ENCODE measurements around the gene ISLR. TPM values are rescaled to one million over a fixed set of nuclear protein-coding genes. Genes with fewer than 3 reads are reported as not detected.

ISLR gene
- total and polyA plus RNA-seq, 2 of the 8 experiments (the other 6 are each of a cell fraction or from before 2014, with no cell fraction given): 0.29 to 0.35 TPM

DNA sequence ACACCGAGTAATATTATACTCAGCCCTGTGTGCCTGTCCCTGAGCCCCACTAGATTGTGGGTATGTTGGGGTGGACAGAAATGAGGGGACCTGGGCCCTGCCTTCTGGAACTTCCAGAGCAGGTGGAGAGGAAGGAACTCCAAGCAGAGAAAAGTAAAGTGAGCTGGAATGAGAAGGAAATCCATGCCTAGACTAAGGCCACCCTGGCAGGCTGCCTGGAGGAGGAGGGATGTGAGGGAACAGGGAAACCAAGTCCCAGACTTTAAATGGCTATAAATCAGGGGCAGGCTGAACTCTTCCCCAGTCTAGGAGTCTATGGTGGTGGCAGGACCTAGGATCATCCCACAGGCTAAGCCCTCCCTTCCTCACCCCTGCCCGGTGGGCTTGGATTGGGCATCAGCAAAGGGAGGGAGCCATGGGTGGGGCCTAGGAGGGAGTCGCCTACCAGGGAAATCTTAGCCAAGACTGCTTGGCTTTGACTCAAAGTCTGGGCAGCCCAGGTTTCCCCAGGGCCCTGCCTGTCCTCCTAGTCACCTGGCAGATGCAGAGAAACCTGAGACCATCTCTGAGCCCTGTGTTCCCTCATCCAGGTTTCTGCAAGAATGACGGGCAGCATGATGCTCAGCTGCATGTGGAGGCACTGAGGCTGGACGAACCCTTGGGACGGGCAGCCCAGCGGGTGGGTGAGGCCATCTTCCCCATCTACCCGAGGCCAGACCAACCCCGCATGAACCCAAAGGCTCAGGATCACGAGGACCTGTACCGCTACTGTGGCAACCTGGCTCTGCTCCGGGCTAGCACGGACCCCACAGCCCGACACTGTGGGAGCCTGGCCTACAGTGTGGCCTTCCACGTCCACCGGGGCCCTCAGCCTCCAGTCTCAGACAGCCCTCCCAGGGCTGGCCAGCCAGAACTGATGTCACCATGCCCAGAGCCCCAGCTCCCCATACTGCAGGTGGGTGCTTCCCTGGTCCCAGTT lies 44.7 kb downstream of the ISLR start:
- no peak overlapping the region for H3K9ac ChIP-seq (replicated peaks in 1 of 4; ENCODE audit: extremely low read depth in 1 of 4, low read depth in 3 of 4, low read length in 3 of 4)
- H3K4me1 ChIP-seq (replicated peaks in 1 of 4; ENCODE audit: control insufficient read depth in 3 of 4, insufficient read depth in 4 of 4, low read length in 3 of 4): peaks cover 21 to 45% (median 34%) of the 10 kb centered on the region in 4 experiments
- H3K36me3 ChIP-seq (ENCODE audit: control insufficient read depth in 2 of 4, insufficient read depth in 4 of 4, low read length in 3 of 4): no peaks in the 10 kb centered on the region
- no peak overlapping the region for H3K4ac ChIP-seq (replicated peaks; ENCODE audit: insufficient read length, low read depth, low read length)
- POLR2A ChIA-PET (ENCODE audit: partially characterized antibody): interaction anchor here (2.5 to 7.0 kb wide), 4 partner anchors 7 to 26 kb away, joined by 6 to 58 read pairs (median 41); partner anchors contain the start of gene STRA6
- H2BK20ac ChIP-seq (ENCODE audit: low read length): no peak overlapping the region
- no peak overlapping the region for H2BK5ac ChIP-seq (ENCODE audit: low read depth, low read length)
- H4K5ac ChIP-seq (ENCODE audit: insufficient read length, low read depth, low read length): no peak overlapping the region
- H2BK15ac ChIP-seq (ENCODE audit: low read length): 0 out of 2 replicates have a peak overlapping the region, but pooled peaks have one; percentile 8
- H2AFZ ChIP-seq (ENCODE audit: low read length): no peak overlapping the region
- H3K27me3 ChIP-seq (replicated peaks in 1 of 4; ENCODE audit: control insufficient read depth in 3 of 4, extremely low read depth in 1 of 4, insufficient read depth in 3 of 4, low read length in 3 of 4): peaks cover 11 to 61% (median 55%) of the 10 kb centered on the region in 4 experiments
- peaks cover 2% of the 10 kb centered on the region for H3K23me2 ChIP-seq (ENCODE audit: low read depth, low read length)
- no peak for DNase-seq (ENCODE audit: low read depth in 1 of 2, low spot score in 2 of 2)
- no peak for FAIRE-seq
- no peak for TF ChIP-seq EGR1 (IDR thresholded peaks at IDR 0.05; ENCODE audit: borderline replicate concordance, low read depth, low read length)
- no peak overlapping the region for H2BK120ac ChIP-seq (replicated peaks; ENCODE audit: low read depth, low read length)
- no peak overlapping the region for H3K23ac ChIP-seq (ENCODE audit: insufficient read length)
- H3K27ac ChIP-seq (ENCODE audit: low read depth, low read length): no peak overlapping the region
- WGBS, 2 experiments (ENCODE audit: extremely low coverage in 1 of 2, insufficient coverage in 1 of 2, insufficient read length in 1 of 2, insufficient replicate concordance in 2 of 2, low coverage in 1 of 2, low lambda C conversion rate in 2 of 2, missing lambda C conversion rate in 1 of 2): 93% methylated on average over 16 of the region's 16 CpGs; no CpG with 5 or more reads in 1 of the 2 experiments
- CTCF ChIA-PET (ENCODE audit: partially characterized antibody): interaction anchor here (1.1 kb wide), 3 partner anchors 41 to 86 kb away, joined by 3 read pairs; no protein-coding TSS in a partner anchor
- H3K56ac ChIP-seq (replicated peaks; ENCODE audit: insufficient read length, low read depth, low read length): no peak overlapping the region
- H3K4me2 ChIP-seq (ENCODE audit: insufficient read depth in 1 of 2, low read depth in 2 of 2, low read length in 2 of 2): no peak overlapping the region
- no peak overlapping the region for H3K4me3 ChIP-seq (ENCODE audit: extremely low read depth in 1 of 4, insufficient read depth in 2 of 4, low read depth in 3 of 4, low read length in 4 of 4)
- no peaks in the 10 kb centered on the region for H3K9me3 ChIP-seq (ENCODE audit: insufficient read depth in 2 of 2, low read depth in 1 of 2, low read length in 1 of 2)
- peak overlapping the region; percentile 39; the same call in 1 of the 2 replicates for H2BK12ac ChIP-seq (ENCODE audit: low read depth, low read length)
- no peak overlapping the region for H3K18ac ChIP-seq (ENCODE audit: extremely low read depth, low read length)
- no peaks in the 10 kb centered on the region for H3K79me1 ChIP-seq (ENCODE audit: low read depth, low read length)
- H4K91ac ChIP-seq (replicated peaks; ENCODE audit: insufficient read length, low read length): no peak overlapping the region
- no peaks in the 10 kb centered on the region for H3K79me2 ChIP-seq (ENCODE audit: control insufficient read depth in 1 of 2, insufficient read depth in 2 of 2, low read length in 2 of 2)
- peak overlapping the region; percentile 32; the same call in 1 of the 2 replicates for H4K8ac ChIP-seq (ENCODE audit: extremely low read depth, insufficient read depth, low read length)
- H3K14ac ChIP-seq (ENCODE audit: insufficient read length): no peak overlapping the region
- H4K20me1 ChIP-seq (replicated peaks in 1 of 2; ENCODE audit: control insufficient read depth in 1 of 2, insufficient read depth in 2 of 2, low read length in 2 of 2): peaks cover 1 to 3% of the 10 kb centered on the region in 2 experiments
- H2AK5ac ChIP-seq (ENCODE audit: low read depth, low read length): no peak overlapping the region

All from H1 (cell line).